BE2C (cell line): ENCODE data around the gene YES1.

Source experiments
- DNase-seq: peaks from one replicate; pipeline ENCODE4 v3.0.0-alpha.2; 2020
- H3K27me3 ChIP-seq: fragments of 250-450 bp; sonication (Bioruptor Pico); 2 replicates; pipeline ENCODE4 v1.5.1; 2020; ENCODE audit warnings: mild to moderate bottlenecking
- H3K36me3 ChIP-seq: fragments of 250-450 bp; sonication (Bioruptor Pico); 2 replicates; pipeline ENCODE4 v1.5.1; 2020; ENCODE audit warnings: mild to moderate bottlenecking
- H3K4me1 ChIP-seq: fragments of 250-450 bp; sonication (Bioruptor Pico); 2 replicates; pipeline ENCODE4 v1.5.1; 2020
- H3K4me3 ChIP-seq: 2 replicates; pipeline ENCODE4 v1.5.1; 2011; ENCODE audit warnings: low read depth, low read length
- H3K9me3 ChIP-seq: fragments of 250-450 bp; sonication (Bioruptor Pico); 2 replicates; pipeline ENCODE4 v1.5.1; 2020
- TF ChIP-seq, protein P1 (sequence below): IDR thresholded peaks from 2 replicates; pipeline ENCODE4 v1.5.1; 2012; ENCODE audit warnings: mild to moderate bottlenecking, low read depth, low read length

Gene YES1

DNA sequence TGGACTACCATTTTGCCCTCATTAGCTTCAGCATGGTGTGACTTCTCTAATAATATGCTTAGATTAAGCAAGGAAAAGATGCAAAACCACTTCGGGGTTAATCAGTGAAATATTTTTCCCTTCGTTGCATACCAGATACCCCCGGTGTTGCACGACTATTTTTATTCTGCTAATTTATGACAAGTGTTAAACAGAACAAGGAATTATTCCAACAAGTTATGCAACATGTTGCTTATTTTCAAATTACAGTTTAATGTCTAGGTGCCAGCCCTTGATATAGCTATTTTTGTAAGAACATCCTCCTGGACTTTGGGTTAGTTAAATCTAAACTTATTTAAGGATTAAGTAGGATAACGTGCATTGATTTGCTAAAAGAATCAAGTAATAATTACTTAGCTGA is 138.3 kb downstream of the YES1 start:
- Histone ChIP-seq H3K9me3 (no peaks in the 10 kb centered on the region), H3K4me3 (no peak overlapping the region), H3K36me3 (peaks cover 21% of the 10 kb centered on the region; the same call in 1 of the 2 replicates), H3K27me3 (no peaks in the 10 kb centered on the region), H3K4me1 (no peaks in the 10 kb centered on the region)
- TF ChIP-seq, protein P1, sequence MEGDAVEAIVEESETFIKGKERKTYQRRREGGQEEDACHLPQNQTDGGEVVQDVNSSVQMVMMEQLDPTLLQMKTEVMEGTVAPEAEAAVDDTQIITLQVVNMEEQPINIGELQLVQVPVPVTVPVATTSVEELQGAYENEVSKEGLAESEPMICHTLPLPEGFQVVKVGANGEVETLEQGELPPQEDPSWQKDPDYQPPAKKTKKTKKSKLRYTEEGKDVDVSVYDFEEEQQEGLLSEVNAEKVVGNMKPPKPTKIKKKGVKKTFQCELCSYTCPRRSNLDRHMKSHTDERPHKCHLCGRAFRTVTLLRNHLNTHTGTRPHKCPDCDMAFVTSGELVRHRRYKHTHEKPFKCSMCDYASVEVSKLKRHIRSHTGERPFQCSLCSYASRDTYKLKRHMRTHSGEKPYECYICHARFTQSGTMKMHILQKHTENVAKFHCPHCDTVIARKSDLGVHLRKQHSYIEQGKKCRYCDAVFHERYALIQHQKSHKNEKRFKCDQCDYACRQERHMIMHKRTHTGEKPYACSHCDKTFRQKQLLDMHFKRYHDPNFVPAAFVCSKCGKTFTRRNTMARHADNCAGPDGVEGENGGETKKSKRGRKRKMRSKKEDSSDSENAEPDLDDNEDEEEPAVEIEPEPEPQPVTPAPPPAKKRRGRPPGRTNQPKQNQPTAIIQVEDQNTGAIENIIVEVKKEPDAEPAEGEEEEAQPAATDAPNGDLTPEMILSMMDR, result no peak
- no peak for DNase-seq

DNA sequence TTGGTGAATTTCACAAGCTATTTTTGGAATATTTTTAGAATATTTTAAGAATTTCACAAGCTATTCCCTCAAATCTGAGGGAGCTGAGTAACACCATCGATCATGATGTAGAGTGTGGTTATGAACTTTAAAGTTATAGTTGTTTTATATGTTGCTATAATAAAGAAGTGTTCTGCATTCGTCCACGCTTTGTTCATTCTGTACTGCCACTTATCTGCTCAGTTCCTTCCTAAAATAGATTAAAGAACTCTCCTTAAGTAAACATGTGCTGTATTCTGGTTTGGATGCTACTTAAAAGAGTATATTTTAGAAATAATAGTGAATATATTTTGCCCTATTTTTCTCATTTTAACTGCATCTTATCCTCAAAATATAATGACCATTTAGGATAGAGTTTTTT is 138.7 kb downstream of the YES1 start:
- H3K4me3 ChIP-seq, result no peak overlapping the region
- H3K27me3 ChIP-seq, result no peaks in the 10 kb centered on the region
- TF ChIP-seq, protein P1, result no peak
- H3K36me3 ChIP-seq, result peaks cover 23% of the 10 kb centered on the region; the same call in 1 of the 2 replicates
- no peaks in the 10 kb centered on the region for H3K9me3 ChIP-seq
- no peaks in the 10 kb centered on the region for H3K4me1 ChIP-seq
- no peak for DNase-seq
